A549 (cell line): Measurements from ENCODE around the gene GOLGA7B.

Source experiments
- BHLHE40 ChIP-seq: IDR thresholded peaks from 2 replicates; pipeline ENCODE4 v1.6.1; 2012; ENCODE audit warnings: low read depth, low read length, inconsistent platforms
- CEBPB ChIP-seq, 2 experiments: fragments of >200 bp in 1 of 2; sonication (Bioruptor Twin) in 1 of 2; formaldehyde crosslinking in 1 of 2; IDR thresholded peaks; 2 replicates each; pipeline ENCODE4 v1.6.1; 2012 to 2016
- EP300 ChIP-seq, 2 experiments: fragments of >200 bp; sonication (Bioruptor Twin); formaldehyde crosslinking; IDR thresholded peaks; 2 replicates in 1 of 2; 3 replicates in 1 of 2; pipeline ENCODE4 v1.6.1; 2016 to 2017
- ESRRA ChIP-seq: fragments of 150-350 bp; IDR thresholded peaks from 2 replicates; pipeline ENCODE4 v1.6.1; 2014; ENCODE audit warnings: mild to moderate bottlenecking, low read length, borderline replicate concordance
- HDAC2 ChIP-seq: fragments of 200-600 bp; sonication (generic); IDR thresholded peaks from 2 replicates; pipeline ENCODE4 v1.6.1; 2016
- KDM1A ChIP-seq: fragments of 200-600 bp; sonication (generic); IDR thresholded peaks from 2 replicates; pipeline ENCODE4 v1.6.1; 2016; ENCODE audit warnings: low read depth, mild to moderate bottlenecking
- POLR2A ChIP-seq: IDR thresholded peaks from 2 replicates; pipeline ENCODE4 v1.6.1; 2012; ENCODE audit warnings: mild to moderate bottlenecking, low read length
- RFX5 ChIP-seq: fragments of 450-650 bp; IDR thresholded peaks from 2 replicates; pipeline ENCODE4 v1.7.1; 2014; ENCODE audit warnings: antibody characterized with exemption, mild to moderate bottlenecking, moderate library complexity
- SREBF2 ChIP-seq: fragments of 450-650 bp; IDR thresholded peaks from 2 replicates; pipeline ENCODE4 v1.6.1; 2014; ENCODE audit warnings: mild to moderate bottlenecking, moderate library complexity
- ZC3H11A ChIP-seq: fragments of 450-650 bp; IDR thresholded peaks from 2 replicates; pipeline ENCODE4 v1.6.1; 2014; ENCODE audit warnings: antibody characterized with exemption, mild to moderate bottlenecking
- TF ChIP-seq, protein P1 (sequence below): fragments of >200 bp; sonication (Bioruptor Twin); formaldehyde crosslinking; IDR thresholded peaks from 3 replicates; pipeline ENCODE4 v1.5.1; 2016
- TF ChIP-seq, protein P2 (sequence below): fragments of 200-600 bp; sonication (generic); IDR thresholded peaks from 2 replicates; pipeline ENCODE4 v1.6.1; 2016; ENCODE audit warnings: antibody characterized with exemption, mild to moderate bottlenecking, moderate library complexity

DNA sequence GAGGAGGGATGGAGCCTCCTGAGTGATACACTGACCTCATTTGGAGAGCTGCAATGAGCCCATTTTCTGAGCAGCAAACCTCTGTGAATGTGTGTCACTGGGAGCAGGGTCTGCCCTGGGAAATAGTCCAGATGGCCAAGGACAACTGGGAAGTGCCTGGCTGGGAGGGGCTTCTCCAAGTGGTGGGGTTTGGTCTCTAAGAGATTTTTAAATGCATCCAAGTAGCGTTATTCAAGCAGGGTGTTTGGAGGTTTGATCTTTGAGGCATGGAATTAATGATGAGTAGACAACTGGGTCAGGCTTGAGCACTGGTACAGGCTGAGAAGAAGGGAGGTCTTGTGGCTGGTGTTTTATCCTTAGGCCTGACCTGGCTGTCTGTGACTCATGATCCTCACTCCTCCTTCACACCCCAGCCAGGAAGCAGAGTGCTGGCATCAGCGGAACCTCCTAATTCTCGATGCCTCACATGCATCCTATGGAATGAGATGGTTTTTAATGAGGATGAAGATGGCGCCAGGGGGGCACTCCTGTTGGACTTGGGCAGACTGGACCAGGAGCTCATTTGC is 3.3 kb downstream of the GOLGA7B start:
- TF ChIP-seq CEBPB (IDR thresholded peaks at IDR 0.05) = no peak
- no peak for TF ChIP-seq EP300 (IDR thresholded peaks at IDR 0.05)
- TF ChIP-seq, protein P1, sequence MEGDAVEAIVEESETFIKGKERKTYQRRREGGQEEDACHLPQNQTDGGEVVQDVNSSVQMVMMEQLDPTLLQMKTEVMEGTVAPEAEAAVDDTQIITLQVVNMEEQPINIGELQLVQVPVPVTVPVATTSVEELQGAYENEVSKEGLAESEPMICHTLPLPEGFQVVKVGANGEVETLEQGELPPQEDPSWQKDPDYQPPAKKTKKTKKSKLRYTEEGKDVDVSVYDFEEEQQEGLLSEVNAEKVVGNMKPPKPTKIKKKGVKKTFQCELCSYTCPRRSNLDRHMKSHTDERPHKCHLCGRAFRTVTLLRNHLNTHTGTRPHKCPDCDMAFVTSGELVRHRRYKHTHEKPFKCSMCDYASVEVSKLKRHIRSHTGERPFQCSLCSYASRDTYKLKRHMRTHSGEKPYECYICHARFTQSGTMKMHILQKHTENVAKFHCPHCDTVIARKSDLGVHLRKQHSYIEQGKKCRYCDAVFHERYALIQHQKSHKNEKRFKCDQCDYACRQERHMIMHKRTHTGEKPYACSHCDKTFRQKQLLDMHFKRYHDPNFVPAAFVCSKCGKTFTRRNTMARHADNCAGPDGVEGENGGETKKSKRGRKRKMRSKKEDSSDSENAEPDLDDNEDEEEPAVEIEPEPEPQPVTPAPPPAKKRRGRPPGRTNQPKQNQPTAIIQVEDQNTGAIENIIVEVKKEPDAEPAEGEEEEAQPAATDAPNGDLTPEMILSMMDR = no peak
- no peak for TF ChIP-seq POLR2A
- TF ChIP-seq, protein P2, sequence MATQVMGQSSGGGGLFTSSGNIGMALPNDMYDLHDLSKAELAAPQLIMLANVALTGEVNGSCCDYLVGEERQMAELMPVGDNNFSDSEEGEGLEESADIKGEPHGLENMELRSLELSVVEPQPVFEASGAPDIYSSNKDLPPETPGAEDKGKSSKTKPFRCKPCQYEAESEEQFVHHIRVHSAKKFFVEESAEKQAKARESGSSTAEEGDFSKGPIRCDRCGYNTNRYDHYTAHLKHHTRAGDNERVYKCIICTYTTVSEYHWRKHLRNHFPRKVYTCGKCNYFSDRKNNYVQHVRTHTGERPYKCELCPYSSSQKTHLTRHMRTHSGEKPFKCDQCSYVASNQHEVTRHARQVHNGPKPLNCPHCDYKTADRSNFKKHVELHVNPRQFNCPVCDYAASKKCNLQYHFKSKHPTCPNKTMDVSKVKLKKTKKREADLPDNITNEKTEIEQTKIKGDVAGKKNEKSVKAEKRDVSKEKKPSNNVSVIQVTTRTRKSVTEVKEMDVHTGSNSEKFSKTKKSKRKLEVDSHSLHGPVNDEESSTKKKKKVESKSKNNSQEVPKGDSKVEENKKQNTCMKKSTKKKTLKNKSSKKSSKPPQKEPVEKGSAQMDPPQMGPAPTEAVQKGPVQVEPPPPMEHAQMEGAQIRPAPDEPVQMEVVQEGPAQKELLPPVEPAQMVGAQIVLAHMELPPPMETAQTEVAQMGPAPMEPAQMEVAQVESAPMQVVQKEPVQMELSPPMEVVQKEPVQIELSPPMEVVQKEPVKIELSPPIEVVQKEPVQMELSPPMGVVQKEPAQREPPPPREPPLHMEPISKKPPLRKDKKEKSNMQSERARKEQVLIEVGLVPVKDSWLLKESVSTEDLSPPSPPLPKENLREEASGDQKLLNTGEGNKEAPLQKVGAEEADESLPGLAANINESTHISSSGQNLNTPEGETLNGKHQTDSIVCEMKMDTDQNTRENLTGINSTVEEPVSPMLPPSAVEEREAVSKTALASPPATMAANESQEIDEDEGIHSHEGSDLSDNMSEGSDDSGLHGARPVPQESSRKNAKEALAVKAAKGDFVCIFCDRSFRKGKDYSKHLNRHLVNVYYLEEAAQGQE = no peak
- no peak for TF ChIP-seq RFX5
- no peak for TF ChIP-seq KDM1A
- no peak for TF ChIP-seq ESRRA
- TF ChIP-seq SREBF2 = no peak
- TF ChIP-seq BHLHE40 = no peak
- TF ChIP-seq HDAC2 = no peak
- TF ChIP-seq ZC3H11A = no peak
